Kidney (tissue), 14 donors: ENCODE results near the gene NXN. TPM values are rescaled to one million over a fixed set of nuclear protein-coding genes. Genes with fewer than 3 reads are reported as not detected.
A peak's percentile ranks its signal among the peaks of the same experiment; 100 is the strongest.

Experiments used
- DNase-seq, 5 donors: peaks; one replicate each; pipeline ENCODE4 v3.0.0-alpha.2; 2013 to 2020
- FAIRE-seq: peaks from 2 replicates; lab custom pipeline; 2012; peaks lifted over from hg19 to GRCh38; lab: Jason Lieb, UNC
- H3K27ac ChIP-seq, 2 donors: one replicate each; pipeline ENCODE4 v1.7.0; 2013; ENCODE audit warnings: low read depth in 2 of 2, low read length in 2 of 2, inconsistent platforms in 1 of 2
- H3K27me3 ChIP-seq: one replicate; pipeline ENCODE4 v1.7.1; 2013; ENCODE audit warnings: low read length, inconsistent platforms; ENCODE audit not compliant: control insufficient read depth, insufficient read depth
- H3K36me3 ChIP-seq, 3 donors: one replicate each; pipeline versions ENCODE4 v1.7.0 to v1.7.1; 2013; ENCODE audit warnings: low read length in 3 of 3, control low read depth in 1 of 3, inconsistent platforms in 1 of 3; ENCODE audit not compliant: insufficient read depth in 3 of 3, control insufficient read depth in 2 of 3
- H3K4me1 ChIP-seq, 3 donors: one replicate each; pipeline versions ENCODE4 v1.7.0 to v1.7.1; 2013; ENCODE audit warnings: low read length in 3 of 3, inconsistent platforms in 1 of 3, low read depth in 1 of 3; ENCODE audit not compliant: control insufficient read depth in 2 of 3, insufficient read depth in 2 of 3
- H3K4me3 ChIP-seq, 3 donors: one replicate each; pipeline versions ENCODE4 v1.7.0 to v1.8.1; 2013; ENCODE audit warnings: low read length in 3 of 3, control low read depth in 1 of 3, inconsistent platforms in 1 of 3
- H3K9ac ChIP-seq, 3 donors: one replicate each; pipeline versions ENCODE4 v1.7.0 to v1.7.1; 2013; ENCODE audit warnings: low read length in 3 of 3, control low read depth in 1 of 3, inconsistent platforms in 1 of 3
- H3K9me3 ChIP-seq, 3 donors: one replicate each; pipeline versions ENCODE4 v1.7.0 to v1.7.1; 2013; ENCODE audit warnings: low read length in 3 of 3, control low read depth in 1 of 3, inconsistent platforms in 1 of 3; ENCODE audit not compliant: control insufficient read depth in 2 of 3, insufficient read depth in 1 of 3
- intact Hi-C: fragments of 100-400 bp; cut with DNase I; formaldehyde crosslinking; loops from one replicate; pipeline ENCODE4 v1.11.1; 2022
- polyA plus RNA-seq: library from polyadenylated mRNA; stranded (reverse); fragments of 350-450 nt; fragmentation: Illumina TruSeq; extraction: RNeasy Lipid Tissue Mini Kit (QIAGEN cat#74804); gene quantifications from one replicate; pipeline ENCODE4 v1.2.3, GENCODE V29; 2014; ENCODE audit warnings: low read depth, low replicate concordance; ENCODE audit not compliant: insufficient read depth
- total RNA-seq: library from RNA; stranded (reverse); fragmentation: NEBNext Ultra II Directional; extraction: Animal tissue kit (Norgen Biotek cat#: 25700); gene quantifications from one replicate; pipeline ENCODE4 v1.2.1, GENCODE V29; 2021
- TF ChIP-seq, protein P1 (sequence below): IDR thresholded peaks from 3 replicates; pipeline ENCODE4 v1.5.1; 2012; ENCODE audit warnings: mild to moderate bottlenecking, moderate library complexity, borderline replicate concordance; ENCODE audit not compliant: insufficient read depth; ENCODE audit errors: extremely low read depth
- donor health status: control.
- donor health status: control.
- donor health status: control.
- donor health status: control.
- donor health status: control.
- donor health status: DM: yes; HTN: yes; CAD: no.
- donor health status: Normal renal cell carcinoma (clear cell type).

NXN gene
- total and polyA plus RNA-seq, 2 donors from 2014 or later: 10.2 to 26.8 TPM

- Histone ChIP-seq H3K27me3 (no peaks in the 10 kb centered on the region), H3K9ac (no peak overlapping the region), H3K4me3 (no peak overlapping the region), H3K9me3 (no peaks in the 10 kb centered on the region), H3K36me3 (peaks cover 2 to 11% (median 7%) of the 10 kb centered on the region in 3 donors), H3K27ac (no peak overlapping the region), H3K4me1 (peaks cover 2 to 14% (median 4%) of the 10 kb centered on the region in 3 donors)
- TF ChIP-seq, protein P1, sequence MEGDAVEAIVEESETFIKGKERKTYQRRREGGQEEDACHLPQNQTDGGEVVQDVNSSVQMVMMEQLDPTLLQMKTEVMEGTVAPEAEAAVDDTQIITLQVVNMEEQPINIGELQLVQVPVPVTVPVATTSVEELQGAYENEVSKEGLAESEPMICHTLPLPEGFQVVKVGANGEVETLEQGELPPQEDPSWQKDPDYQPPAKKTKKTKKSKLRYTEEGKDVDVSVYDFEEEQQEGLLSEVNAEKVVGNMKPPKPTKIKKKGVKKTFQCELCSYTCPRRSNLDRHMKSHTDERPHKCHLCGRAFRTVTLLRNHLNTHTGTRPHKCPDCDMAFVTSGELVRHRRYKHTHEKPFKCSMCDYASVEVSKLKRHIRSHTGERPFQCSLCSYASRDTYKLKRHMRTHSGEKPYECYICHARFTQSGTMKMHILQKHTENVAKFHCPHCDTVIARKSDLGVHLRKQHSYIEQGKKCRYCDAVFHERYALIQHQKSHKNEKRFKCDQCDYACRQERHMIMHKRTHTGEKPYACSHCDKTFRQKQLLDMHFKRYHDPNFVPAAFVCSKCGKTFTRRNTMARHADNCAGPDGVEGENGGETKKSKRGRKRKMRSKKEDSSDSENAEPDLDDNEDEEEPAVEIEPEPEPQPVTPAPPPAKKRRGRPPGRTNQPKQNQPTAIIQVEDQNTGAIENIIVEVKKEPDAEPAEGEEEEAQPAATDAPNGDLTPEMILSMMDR: no peak
- DNase-seq (no peak), FAIRE-seq (no peak)
- intact Hi-C loops: no loop called here
These were observed 195.4 kb downstream of the NXN start for GRCh38 chr17:784143-784542.

DNA sequence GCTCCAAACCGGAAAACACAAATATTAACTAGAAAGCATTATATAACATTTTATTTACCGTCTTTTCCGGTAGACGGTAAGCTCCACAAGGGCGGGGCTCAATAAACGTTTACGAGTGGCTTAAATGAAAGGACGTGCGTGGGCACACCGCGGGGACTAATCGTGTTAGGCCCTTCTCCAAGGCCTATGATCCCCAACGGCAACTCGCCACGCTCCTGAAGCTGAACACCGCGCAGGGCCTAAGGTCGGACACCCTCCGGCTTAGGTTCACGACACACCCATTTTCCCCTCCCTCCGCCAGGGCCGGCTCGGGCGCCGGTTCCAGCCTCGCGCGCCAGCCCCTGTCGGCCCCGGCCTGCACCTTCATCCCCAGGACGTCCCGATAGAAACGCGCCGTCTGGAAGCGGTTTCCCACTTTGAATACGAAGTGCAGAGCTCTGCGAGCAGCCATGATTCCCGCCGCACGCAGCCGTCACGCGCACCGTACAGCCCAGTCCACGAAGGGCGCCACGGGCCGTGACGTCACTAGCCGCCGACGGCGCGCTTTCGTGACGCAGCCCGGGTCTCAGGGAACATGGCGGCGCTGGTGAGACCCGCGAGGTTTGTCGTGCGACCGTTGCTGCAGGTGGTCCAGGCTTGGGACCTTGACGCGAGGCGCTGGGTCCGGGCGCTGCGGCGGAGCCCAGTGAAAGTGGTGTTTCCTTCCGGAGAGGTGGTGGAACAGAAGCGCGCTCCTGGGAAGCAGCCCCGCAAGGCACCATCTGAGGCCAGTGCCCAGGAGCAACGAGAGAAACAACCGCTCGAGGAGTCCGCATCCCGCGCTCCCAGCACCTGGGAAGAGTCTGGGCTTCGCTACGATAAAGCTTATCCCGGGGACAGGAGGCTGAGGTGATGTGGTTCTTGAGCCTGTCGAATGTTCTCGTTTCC lies 197.5 kb downstream of the NXN start, which contains the start of the genes GLOD4 and MRM3:
GLOD4 (minus strand) TSS at position 476 of the 927 bp plus-strand sequence; CDS start at position 451, 25 bp downstream.
MRM3 (plus strand) TSS at position 549 of the 927 bp plus-strand sequence; CDS start at position 575, 26 bp downstream.
- peak within 1 kb of the TSS; percentile 98 to 99 (median 99) for H3K4me3 ChIP-seq
- H3K9me3 ChIP-seq: no peaks in the 10 kb centered on the region
- DNase-seq: peak; percentile 94 to 97 (median 96)
- peak within 1 kb of the TSS; percentile 96 for H3K9ac ChIP-seq
- peak within 1 kb of the TSS; percentile 71 to 87 for H3K27ac ChIP-seq
- peaks cover 6 to 14% (median 9%) of the 10 kb centered on the region in 3 donors for H3K36me3 ChIP-seq
- intact Hi-C loops: no loop called here
- no peak for FAIRE-seq
- TF ChIP-seq, protein P1: peak; percentile 16
- H3K27me3 ChIP-seq: no peaks in the 10 kb centered on the region
- peaks cover 2 to 14% (median 4%) of the 10 kb centered on the region in 3 donors for H3K4me1 ChIP-seq

- Histone ChIP-seq H3K4me3 (no peak overlapping the region), H3K9me3 (no peaks in the 10 kb centered on the region), H3K9ac (no peak overlapping the region), H3K36me3 (peaks cover 7 to 29% (median 22%) of the 10 kb centered on the region in 3 donors), H3K4me1 (peaks cover 2 to 6% (median 4%) of the 10 kb centered on the region in 3 donors), H3K27me3 (no peaks in the 10 kb centered on the region), H3K27ac (no peak overlapping the region)
- FAIRE-seq (no peak), DNase-seq (no peak)
- intact Hi-C loops: no loop called here
- TF ChIP-seq, protein P1: no peak
These were observed 201.5 kb downstream of the NXN start for GRCh38 chr17:778096-778495.
